GM21529 (cell line): ENCODE measurements around the gene CACNA1H.

Source experiments
- ATAC-seq: cut with Tn5 transposase; IDR thresholded peaks from one replicate; pipeline ENCODE4 v1.9.1; 2021; ENCODE audit not compliant: unreplicated experiment

Gene CACNA1H

DNA sequence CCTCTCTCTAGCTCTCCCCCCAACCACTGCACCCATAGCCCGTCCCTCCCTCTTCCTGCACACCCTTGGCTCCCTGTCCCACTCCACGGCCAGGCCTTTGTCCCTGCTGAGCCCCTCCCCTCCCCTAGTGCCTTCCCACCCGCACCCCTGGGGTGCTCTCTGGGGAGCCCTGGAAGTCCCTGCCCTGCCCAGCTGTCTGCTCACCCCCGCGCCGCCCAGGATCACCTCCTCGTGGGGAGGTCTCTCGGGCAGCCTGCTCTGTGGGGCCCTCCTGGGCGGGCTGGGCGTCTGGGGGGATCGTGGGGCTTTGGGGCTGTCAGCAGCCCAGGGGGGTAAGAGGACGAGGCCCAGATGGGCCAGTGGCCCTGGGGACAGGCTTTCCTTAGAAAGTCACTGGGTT is 18.1 kb downstream of the CACNA1H start:
- no peak for ATAC-seq

DNA sequence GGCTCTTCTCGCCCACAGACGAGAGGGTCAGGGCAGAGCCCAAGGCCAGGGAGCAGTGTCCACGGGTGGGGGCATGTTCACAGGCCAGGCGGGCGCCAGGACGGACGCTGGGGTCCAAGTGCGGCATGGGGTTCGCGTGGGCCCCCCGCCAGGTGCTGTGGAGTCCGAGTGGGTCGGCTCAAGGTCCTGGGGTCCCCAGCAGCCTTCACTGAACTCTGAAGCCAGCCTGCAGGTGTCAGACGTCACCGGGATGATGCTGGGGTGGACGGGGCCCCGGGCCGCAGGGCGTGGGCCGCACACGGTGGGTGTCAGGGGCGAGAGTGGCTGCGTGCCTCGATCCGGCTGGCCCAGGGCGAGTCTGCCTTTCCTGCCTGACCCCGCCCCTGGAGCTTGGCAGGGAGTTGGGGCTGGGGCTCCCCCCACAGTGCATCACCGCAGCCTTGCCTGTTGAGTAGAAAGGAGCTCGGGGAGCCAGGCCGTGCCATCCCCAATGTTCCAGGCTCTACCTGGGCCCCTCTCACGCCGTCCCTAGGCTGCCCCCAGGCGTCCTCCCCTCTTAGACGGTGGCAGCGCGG is 19.0 kb downstream of the CACNA1H start:
- ATAC-seq = no peak

GRCh38 chr16:1172651-1173050 is 19.7 kb downstream of the CACNA1H start:
- no peak for ATAC-seq

- no peak for ATAC-seq
Measured at GRCh38 chr16:1173788-1174451, 21.0 kb downstream of the CACNA1H start.

GRCh38 chr16:1174477-1175357 is 21.8 kb downstream of the CACNA1H start:
- ATAC-seq = no peak

- no peak for ATAC-seq
Measured at GRCh38 chr16:1175566-1176279, 22.8 kb downstream of the CACNA1H start.

GRCh38 chr16:1176280-1176897 is 23.5 kb downstream of the CACNA1H start:
- ATAC-seq = no peak

- no peak for ATAC-seq
Measured at GRCh38 chr16:1177053-1177452, 24.1 kb downstream of the CACNA1H start.

DNA sequence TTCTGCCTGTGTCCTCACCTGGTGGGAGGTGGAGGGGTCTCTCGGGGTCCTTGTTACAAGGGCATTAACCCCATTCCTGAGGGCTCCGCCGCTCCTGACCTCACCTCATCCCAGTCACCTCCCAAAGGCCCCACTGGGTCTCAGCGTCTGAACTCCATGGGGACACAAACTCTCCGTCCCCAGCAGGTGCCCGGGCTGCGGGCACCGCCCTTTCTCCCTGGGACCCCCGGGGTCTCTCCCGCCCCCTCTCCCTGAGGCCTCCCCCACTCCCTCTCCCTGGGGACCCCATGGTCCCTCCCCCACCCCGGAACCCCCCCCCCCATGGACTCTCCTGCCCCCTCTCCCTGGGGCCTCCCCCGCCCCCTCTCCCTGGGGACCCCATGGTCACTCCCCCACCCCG is 24.8 kb downstream of the CACNA1H start:
- ATAC-seq = no peak

DNA sequence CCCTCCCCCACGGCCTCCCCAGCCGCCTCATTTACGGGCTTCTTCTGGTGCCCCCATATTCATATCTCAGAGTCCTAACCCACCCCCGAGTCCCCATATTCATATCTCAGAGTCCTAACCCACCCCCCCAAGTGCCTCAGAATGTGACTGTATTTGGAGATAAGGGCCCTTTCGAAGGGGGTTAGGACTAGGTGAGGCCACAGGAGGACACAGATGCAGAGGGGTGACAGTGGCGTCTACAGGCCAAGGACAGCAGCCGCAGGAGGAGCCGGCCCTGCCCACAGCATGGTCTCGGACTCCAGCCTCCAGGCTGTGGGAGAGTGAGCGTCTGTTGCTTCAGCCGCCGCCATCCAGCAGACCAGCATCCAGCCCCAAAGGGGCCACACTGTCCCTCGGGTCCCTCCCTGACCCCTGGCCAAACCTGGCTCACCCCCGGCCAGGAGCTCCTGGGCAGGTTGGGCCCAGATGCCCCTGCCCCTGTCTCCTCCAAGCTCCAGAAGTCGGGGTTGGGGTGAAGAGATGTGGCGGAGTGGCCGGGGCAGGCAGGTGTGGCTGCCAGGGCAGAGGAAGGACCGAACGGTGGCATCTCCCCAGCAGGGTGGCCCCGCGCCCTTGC is 25.5 kb downstream of the CACNA1H start:
- no peak for ATAC-seq

DNA sequence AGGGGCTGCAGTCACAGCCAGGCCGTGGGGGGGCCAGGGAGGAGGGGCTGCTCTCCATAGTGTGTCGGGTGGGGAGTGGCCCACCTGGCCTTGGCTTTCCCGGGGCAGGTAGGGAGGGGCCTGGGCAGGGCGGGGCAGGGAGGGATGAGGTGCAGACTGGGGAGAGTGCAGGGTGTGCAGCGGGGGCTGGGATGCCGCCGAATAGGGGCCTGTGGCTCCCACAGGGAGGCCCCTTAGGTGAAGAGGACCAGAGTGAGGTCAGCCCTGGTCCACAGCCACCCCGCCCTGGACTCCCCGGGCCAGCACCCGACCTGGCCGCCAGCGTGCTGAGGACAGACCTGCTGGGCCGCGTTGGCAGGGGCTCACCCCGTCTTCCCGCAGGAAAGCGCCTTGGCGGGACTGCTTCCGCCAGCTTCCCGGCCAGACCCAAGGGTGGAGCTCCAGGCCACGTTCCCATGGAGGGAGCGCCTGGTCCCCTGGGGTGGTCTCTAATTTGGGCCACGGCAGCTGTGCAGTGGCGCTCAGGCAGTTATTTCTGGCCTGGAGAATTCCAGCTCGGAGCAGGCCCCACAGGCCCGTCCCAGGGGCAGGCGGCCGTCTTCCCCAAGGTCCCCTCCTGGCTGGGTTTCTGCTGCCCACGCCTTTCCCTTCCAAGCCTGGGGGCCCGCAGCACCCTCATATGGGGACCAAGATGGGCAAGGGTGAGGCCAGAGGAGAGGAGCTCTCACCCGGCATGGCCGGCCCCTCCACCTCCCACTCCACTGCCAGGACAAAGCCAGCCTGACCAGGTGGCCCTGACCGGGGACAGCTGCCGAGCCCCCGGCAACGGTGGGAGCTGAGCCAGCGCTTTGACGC is 27.9 kb downstream of the CACNA1H start:
- ATAC-seq = no peak

GRCh38 chr16:1181404-1182315 is 28.8 kb downstream of the CACNA1H start:
- no peak for ATAC-seq

DNA sequence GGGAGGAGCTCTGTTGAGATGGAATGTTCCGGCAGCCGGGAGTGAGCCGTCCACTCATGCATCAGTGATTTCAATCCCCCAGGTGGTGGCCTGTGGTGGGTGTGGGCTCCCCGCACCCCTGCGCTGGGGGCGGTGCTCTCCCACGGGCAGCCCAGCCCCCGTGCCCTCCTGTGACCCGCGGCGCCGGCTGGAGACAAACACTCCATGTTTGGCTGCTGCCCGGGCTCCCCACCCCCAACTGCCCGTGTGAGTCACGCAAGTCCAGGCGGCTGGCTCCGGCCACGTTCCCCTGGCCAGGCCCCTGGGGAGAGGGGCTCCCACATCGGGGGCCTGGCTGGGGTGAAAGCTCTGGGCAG is 29.4 kb downstream of the CACNA1H start:
- ATAC-seq = no peak

DNA sequence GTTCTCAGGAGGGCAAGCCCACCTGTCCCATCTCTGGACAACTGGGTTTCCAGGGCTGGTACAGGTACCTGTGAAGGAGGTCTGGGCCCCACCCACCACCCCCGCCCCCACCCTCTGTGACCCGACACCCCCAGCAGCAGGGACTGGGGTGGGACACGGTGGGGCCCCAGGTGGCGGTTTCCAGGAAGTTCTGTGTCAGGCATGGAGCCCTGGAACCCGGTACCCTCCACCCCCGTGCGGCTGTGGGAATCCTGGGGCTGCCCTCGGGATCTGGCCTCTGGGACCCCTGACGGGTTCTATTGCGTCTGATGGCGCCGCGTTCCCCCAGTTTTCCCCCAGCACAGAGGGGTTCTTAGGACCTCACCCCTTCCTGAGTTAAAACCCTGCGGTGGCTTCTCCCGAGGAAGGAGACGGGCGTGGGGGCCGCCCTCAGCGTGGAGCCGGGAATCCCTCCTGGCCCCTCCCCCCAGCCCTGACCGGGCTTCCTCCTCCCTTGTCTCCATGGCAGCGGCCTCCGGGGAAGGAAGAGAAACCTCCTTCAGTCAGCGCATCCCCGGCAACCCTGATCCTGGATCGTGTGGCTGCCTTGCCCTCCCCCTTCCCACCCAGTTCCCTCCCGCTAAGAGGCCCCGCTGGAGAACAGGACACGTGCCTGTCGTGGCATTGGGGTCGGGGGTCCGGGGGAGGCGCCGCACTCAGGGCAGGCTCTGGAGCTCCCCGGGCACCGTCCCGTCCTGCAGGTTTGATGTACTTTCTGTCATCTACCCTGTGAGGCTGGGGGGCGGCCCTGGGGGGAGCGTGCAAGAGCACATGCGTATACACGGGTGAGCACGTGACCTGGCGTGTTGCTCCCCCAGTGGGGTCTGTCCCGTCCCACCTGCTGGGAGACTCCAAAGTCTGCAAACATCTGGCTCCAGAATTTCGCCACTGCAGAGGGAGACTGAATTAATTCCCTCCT is 30.3 kb downstream of the CACNA1H start:
- ATAC-seq = no peak

DNA sequence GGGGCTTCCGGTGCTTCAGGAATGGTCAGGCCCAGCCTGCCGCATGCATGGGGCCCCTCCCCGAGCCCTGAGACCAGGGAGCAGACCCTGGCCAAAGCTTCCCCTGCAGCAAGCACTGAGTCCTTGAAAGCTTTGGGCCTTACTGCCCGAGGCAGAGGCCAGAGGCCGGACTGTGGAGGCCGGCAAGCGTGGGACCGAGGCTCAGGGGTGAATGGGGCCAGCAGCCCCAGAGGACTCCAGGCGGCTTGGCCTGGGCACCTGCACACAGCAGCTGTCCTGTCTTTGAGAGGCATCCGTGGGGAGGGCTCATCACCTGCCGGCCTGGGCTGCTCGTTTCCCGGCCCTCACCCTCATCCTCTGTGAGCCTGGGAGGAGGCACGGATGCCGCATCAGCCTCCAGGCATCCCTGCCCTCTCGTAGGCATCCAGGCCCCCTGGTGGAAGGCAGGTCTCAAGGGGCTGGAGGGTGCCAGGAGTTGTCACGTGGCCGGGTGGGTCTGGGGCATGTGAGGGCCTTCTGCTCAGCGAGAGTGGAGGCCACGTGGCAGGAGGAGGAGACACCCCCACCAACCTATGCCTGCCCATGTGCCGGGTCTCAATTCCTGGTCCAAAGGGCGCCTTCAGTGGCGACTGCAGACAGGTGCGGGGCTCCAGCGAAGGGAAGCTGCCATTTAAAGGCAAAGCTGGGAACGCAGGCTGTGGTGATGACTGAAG is 31.4 kb downstream of the CACNA1H start:
- ATAC-seq = no peak

DNA sequence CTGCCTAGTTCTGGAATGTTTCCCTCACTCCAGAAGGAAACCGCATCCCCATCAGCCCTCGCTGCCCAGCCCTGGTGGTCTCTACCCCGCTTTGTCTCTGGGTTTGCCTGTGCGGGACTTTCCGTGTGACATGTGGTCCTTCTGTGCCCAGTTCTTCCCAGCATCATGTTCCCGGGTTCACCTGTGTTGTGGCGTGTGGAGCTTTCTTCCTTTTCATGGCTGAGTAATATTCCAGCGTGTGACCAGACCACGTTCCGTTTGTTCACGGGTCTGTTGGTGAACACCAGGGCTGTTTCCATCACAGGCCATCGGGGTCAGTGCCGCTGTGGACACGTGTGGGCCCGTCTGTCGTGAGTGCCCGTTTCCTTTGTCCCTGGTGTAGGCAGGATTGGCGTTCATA is 32.1 kb downstream of the CACNA1H start:
- ATAC-seq = no peak
